Pons (tissue), 1 donor: ENCODE measurements around the gene VWC2L.

Experiments used
- DNase-seq: peaks from one replicate; pipeline ENCODE4 v3.0.0-alpha.2; 2016; ENCODE audit warnings: low spot score

Gene VWC2L

DNA sequence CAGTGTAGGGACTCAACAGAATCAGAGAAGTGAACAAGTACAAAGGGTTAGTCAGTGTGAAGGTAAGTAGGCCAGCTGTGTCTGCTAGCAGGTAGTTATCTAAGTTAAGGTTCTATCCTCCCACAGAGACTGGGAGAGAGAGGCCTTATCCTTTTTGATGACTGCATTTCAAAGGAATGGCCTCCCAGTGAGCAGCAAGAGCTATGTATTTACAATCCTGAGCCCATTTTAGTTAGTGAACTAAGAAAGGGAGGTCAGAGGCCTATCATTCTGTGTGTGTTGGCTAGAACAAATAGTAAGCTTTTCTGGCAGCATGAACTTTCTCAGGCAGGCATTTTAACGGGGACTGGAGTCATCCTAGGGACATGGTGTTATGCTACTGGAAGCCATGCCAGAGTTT, 182.9 kb downstream of the VWC2L start:
- no peak for DNase-seq

DNA sequence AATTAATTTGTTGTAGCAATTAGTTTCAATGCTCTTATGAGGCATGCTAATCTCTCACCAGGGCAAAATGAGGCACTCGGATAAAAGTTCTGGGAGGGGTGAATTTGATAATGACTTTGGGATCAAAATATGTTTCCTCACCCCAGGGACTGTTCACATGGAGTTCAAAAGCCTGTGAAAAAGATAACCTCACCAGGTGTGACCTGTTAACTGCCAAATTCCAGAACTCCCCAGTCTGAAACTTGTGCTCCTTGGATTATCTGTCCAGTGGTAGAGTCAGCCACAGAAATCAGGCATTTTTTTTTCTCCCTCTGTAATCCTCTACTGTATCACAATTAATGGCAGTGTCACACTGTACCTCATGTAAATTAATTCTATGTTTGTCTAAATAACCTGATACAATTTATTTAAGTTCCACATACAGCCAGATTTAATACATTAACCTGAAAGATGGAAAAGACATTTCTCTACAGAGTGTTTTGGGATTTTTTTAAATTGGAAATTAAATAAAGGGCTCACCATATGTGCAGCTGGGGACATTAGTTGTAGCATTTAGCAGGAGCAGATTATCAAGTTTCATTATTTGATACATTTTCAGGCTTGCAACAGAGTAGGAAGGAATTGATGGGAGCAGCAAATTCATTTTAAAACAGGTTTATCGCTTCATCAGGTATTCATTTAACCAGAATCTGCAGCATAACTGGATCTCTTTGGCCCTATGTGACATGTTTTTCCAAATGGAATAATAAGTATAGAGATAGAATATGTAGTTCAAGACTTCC, 191.2 kb downstream of the VWC2L start:
- DNase-seq: no peak

DNA sequence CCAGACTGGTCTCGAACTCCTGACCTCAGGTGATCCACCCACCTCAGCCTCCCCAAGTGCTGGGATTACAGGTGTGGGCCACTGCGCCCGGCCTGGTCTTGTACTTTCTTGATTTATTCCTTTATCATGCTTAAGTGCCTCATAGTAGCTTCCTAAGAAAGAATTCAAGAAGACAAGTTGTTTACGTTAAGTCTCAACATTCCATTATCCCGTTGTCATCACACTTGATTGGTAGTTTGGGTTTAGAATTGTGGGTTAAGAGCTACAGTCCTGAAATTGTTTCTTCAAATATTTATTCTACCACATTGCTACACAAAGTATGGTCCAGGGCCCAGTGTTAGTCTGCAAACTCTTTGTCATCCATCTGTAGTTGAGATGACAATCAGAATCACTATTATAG, 194.0 kb downstream of the VWC2L start:
- DNase-seq: no peak

DNA sequence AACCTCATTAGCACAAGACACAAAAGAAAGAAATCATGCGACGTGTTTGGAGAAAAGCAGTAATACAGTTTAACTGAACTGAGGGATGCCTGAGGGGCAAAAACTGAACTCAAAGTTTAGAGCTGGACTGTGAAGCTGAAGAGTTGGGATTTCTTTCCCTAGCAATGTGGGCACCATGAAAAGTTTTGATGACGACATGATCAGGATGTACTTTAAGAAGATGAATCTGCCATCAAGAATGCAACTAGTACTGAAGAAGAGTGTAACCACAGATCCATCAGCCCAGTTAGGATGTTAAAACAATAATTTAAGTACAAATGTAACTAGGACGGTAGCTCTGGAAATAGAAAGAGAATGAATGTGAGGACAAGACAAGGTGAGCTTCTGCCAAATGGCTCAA, 196.2 kb downstream of the VWC2L start:
- DNase-seq: no peak

DNA sequence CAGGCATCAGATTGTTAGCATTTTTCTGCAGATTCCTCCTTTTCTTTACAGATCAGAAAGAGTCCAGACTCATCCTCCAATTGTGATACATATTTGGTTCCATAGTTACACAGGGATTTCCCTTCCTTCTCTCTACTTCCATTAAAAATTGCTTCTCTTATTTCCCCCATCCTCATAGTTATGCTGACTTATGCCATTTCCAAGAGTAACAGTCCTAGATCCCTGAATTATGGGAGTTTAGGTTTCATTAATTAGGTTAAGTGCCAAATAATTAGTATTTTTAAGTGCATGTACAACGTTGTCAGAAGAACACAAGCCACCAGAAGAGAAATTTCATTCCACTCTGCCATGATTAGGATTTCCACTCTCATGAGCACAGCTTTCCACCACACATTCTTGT, 200.2 kb downstream of the VWC2L start:
- no peak for DNase-seq

DNA sequence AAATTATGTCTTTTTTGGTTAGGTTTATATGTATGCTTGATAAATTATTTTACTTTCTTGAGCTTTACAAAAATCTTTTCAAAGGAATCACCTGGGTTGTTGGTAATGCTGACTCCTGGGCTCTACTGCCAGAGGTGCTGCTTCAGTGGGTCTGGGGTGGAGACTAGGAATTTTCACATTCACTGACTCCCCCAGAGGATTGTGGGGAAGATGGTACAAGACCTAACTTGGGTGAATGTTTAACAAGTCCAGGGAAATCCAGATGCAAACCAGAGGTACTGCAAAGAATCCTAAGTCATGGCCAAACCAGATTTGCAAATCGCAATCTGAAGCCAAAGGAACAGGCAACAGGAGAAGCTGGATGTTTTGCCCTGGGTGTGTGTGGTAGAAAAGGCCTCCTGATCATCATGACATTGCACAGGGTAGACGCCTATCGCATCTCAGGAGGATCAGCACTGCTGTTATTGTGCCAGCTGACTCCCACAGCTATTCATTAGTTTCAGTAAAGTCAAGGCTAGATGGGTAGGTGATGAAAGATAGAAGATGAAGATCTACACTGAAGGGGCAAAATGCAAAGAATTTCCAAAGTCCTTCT, 213.4 kb downstream of the VWC2L start:
- DNase-seq: no peak

DNA sequence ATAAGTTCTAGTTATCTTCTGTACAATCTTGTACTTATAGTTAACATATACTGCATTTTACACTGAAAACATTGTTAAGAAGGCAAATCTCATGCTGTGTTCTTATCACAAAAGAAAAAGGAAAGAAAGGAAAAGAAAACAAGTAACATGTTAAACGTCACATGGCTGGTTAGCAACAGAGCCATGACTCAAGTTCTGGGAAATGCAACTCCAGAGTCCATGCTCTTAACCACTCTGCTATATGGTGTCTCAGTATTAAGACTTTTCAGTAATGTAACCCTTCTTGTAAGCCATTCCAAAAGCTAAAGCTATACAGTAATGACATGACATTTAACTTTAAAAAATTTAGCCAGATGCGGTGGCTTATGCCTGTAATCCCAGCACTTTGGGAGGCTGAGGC, 217.2 kb downstream of the VWC2L start:
- DNase-seq: no peak
